HEK293 (cell line): ENCODE results near the gene ZNF783.

Experiments
- KLF9 ChIP-seq: fragments of 450-650 bp; formaldehyde crosslinking; IDR thresholded peaks from 2 replicates; pipeline ENCODE4 v1.5.1; 2016; ENCODE audit warnings: missing biosample characterization, missing genetic modification characterization, low read depth
- ZNF394 ChIP-seq: fragments of 450-650 bp; formaldehyde crosslinking; IDR thresholded peaks from 2 replicates; pipeline ENCODE4 v1.5.1; 2016; ENCODE audit warnings: missing biosample characterization, missing genetic modification characterization, mild to moderate bottlenecking, moderate library complexity, borderline replicate concordance

DNA sequence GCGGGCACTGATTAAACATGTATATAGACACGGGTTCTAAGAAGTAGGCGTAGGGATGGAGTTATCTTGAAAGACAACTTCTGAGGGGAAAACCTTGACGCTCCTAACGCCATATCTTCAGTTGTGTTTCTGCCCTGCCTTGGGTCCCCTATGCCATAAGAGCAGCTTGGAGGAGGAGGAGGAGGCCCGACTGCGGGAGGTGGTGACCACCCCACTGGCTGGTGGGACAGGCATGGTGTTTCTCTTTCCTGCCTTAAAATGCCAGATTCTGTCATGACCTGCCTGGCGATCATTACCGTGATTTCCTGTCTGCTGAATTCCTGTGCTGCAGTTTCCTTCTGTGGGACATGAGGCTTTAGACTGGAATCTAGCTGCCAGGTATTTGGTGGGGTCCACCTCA is 15.9 kb downstream of the ZNF783 start:
- no peak for TF ChIP-seq KLF9 (tag by site-specific recombination)
- TF ChIP-seq ZNF394 (tag by site-specific recombination), result no peak
